ENCODE data around the gene ADAMTS17. TPM values are rescaled to one million over a fixed set of nuclear protein-coding genes. Genes with fewer than 3 reads are reported as not detected.

Gene ADAMTS17
- total RNA-seq, 6 experiments from 2014 or later = 14.6 to 34.7 (median 24.2) TPM

DNA sequence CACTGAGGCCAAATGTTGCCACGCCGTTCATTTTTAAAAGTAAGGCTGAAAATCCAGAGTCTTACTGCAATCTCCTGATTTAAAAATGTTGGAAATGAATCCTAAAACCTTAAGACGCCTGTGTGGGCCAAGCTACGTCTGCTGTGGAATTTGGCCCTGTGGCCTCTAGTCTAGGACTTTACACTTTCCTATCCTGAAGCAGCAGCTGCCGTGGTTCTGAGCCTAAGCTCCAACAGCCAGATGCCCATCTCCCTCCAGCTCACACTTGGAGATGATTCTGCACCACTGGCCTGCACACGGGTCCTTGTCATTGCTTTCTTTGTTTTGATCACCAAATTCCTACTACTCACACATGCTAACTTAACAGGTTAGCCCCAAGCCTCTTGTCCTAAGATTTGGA is 322.2 kb downstream of the ADAMTS17 start:
- DNase-seq (no peak), ATAC-seq (no peak)
- 83% methylated on average over 4 of the region's 6 CpGs for WGBS (ENCODE audit: insufficient coverage, low coverage, low lambda C conversion rate, missing lambda C conversion rate)
- H3K4me1 ChIP-seq = no peaks in the 10 kb centered on the region
- H3K9me3 ChIP-seq = no peaks in the 10 kb centered on the region
- TF ChIP-seq POLR2A (IDR thresholded peaks at IDR 0.05) = no peak
- TF ChIP-seq, protein P1, sequence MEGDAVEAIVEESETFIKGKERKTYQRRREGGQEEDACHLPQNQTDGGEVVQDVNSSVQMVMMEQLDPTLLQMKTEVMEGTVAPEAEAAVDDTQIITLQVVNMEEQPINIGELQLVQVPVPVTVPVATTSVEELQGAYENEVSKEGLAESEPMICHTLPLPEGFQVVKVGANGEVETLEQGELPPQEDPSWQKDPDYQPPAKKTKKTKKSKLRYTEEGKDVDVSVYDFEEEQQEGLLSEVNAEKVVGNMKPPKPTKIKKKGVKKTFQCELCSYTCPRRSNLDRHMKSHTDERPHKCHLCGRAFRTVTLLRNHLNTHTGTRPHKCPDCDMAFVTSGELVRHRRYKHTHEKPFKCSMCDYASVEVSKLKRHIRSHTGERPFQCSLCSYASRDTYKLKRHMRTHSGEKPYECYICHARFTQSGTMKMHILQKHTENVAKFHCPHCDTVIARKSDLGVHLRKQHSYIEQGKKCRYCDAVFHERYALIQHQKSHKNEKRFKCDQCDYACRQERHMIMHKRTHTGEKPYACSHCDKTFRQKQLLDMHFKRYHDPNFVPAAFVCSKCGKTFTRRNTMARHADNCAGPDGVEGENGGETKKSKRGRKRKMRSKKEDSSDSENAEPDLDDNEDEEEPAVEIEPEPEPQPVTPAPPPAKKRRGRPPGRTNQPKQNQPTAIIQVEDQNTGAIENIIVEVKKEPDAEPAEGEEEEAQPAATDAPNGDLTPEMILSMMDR (IDR thresholded peaks at IDR 0.05) = no peak
- intact Hi-C loops (cut with DNase I) = no loop called here
- H3K4me3 ChIP-seq = no peak overlapping the region
- H3K36me3 ChIP-seq = peaks cover 0 to 1% (median 0%) of the 10 kb centered on the region in 4 donors
- no peaks in the 10 kb centered on the region for H3K27me3 ChIP-seq
- H3K27ac ChIP-seq = no peak overlapping the region

DNA sequence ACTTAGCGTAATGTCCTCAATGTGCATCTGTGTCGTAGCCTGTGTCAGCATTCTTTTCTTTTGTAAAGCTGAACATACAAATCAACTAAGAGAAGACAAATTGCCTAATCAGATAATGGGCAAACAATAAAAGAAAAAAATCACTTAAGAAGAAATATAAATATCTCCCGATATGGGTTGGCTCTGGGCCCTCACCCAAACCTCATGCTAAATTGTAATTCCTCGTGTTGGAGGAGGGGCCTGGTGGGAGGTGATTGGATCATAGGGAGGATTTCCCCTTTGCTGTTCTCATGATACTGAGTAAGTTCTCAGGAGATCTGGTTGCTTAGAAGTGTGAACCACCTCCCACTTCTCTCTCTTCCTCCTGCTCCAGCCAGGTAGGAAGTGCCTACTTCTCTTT is 323.6 kb downstream of the ADAMTS17 start:
- Histone ChIP-seq H3K4me1 (no peaks in the 10 kb centered on the region), H3K27ac (no peak overlapping the region), H3K9me3 (no peaks in the 10 kb centered on the region), H3K27me3 (no peaks in the 10 kb centered on the region), H3K36me3 (peaks cover 0 to 1% (median 0%) of the 10 kb centered on the region in 4 donors), H3K4me3 (no peak overlapping the region)
- no peak for TF ChIP-seq POLR2A (IDR thresholded peaks at IDR 0.05)
- TF ChIP-seq, protein P1 (IDR thresholded peaks at IDR 0.05) = no peak
- intact Hi-C loops (cut with DNase I) = no loop called here
- 71% methylated on average over 4 of the region's 4 CpGs for WGBS (ENCODE audit: insufficient coverage, low coverage, low lambda C conversion rate, missing lambda C conversion rate)
- DNase-seq = no peak
- no peak for ATAC-seq

DNA sequence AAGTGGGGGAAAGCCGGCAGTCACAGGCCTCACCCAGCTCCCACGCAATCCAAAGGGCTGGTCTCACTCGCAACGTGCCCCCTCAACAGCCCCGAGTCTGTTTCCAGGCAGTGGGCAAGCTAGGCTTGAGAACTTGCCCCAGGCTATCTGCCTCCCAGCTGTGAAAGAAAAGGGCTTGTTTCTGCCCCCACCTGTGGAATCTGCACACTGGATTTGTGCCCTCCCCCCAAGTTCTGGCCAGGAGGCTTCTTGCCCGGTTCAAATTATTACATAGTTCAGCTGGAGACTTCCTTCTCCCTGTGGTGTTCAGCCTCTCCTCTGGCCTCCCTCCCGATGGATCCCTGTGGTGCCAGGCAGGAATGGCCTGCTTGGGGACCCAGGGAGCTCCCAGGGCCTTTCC is 324.6 kb downstream of the ADAMTS17 start:
- ATAC-seq = no peak
- no peaks in the 10 kb centered on the region for H3K4me1 ChIP-seq
- DNase-seq = no peak
- H3K4me3 ChIP-seq = no peak overlapping the region
- no peak overlapping the region for H3K27ac ChIP-seq
- H3K27me3 ChIP-seq = no peaks in the 10 kb centered on the region
- TF ChIP-seq, protein P1 (IDR thresholded peaks at IDR 0.05) = no peak
- TF ChIP-seq POLR2A (IDR thresholded peaks at IDR 0.05) = no peak
- no peaks in the 10 kb centered on the region for H3K9me3 ChIP-seq
- H3K36me3 ChIP-seq = peaks cover 0 to 1% (median 0%) of the 10 kb centered on the region in 4 donors
- intact Hi-C loops (cut with DNase I) = no loop called here
- WGBS (ENCODE audit: insufficient coverage, low coverage, low lambda C conversion rate, missing lambda C conversion rate) = no CpG with 5 or more reads among the region's 7 CpGs

DNA sequence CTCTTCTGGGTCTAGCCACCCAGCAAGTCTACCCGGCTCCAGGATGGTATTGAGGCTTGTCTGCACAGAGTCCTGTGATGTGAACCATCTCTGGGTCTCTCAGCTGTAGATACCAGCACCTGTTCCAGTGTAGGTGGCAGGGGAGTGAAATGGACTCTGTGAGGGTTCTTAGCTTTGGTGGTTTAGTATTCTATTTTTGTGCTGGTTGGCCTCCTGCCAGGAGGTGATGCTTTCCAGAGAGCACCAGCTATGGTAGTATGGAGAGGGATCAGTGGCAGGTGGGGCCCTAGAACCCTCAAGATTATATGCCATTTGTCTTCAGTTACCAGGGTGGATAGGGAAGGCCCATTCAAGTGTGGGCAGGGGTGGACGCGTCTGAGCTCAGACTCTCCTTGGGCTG is 325.1 kb downstream of the ADAMTS17 start:
- TF ChIP-seq POLR2A (IDR thresholded peaks at IDR 0.05) = no peak
- TF ChIP-seq, protein P1 (IDR thresholded peaks at IDR 0.05) = no peak
- Histone ChIP-seq H3K27me3 (no peaks in the 10 kb centered on the region), H3K36me3 (peaks cover 0 to 1% (median 0%) of the 10 kb centered on the region in 4 donors), H3K27ac (no peak overlapping the region), H3K4me3 (no peak overlapping the region), H3K4me1 (no peaks in the 10 kb centered on the region), H3K9me3 (no peaks in the 10 kb centered on the region)
- ATAC-seq (no peak), DNase-seq (no peak)
- intact Hi-C loops (cut with DNase I) = no loop called here
- WGBS (ENCODE audit: insufficient coverage, low coverage, low lambda C conversion rate, missing lambda C conversion rate) = 95% methylated on average over 3 of the region's 3 CpGs

DNA sequence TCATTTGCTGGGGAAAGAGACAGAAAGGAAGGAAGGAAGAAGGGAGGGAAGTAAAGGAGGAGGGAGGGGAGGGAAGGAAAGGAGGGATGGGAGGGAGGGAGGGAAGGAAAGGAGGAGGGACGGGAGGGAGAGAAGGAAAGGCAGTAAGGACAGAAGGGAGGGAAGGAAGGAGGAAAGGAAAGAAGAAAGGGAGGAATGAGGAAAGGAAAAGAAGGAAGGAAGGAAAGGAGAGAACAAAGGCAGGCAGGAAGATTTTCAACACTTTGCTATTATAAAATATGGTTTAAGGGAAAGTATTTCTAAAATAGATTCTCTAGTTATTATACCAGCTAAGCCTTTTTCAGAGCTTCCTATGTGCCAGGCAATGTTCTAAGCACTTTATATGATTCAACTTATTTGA is 330.5 kb downstream of the ADAMTS17 start:
- WGBS (ENCODE audit: insufficient coverage, low coverage, low lambda C conversion rate, missing lambda C conversion rate) = 29% methylated on average over 1 of the region's 1 CpG
- no peaks in the 10 kb centered on the region for H3K36me3 ChIP-seq
- H3K4me3 ChIP-seq = no peak overlapping the region
- H3K27ac ChIP-seq = no peak overlapping the region
- H3K4me1 ChIP-seq = no peaks in the 10 kb centered on the region
- H3K9me3 ChIP-seq = no peaks in the 10 kb centered on the region
- intact Hi-C loops (cut with DNase I) = no loop called here
- ATAC-seq = no peak
- no peaks in the 10 kb centered on the region for H3K27me3 ChIP-seq
- DNase-seq = no peak
- TF ChIP-seq, protein P1 (IDR thresholded peaks at IDR 0.05) = no peak
- TF ChIP-seq POLR2A (IDR thresholded peaks at IDR 0.05) = no peak

All from right lobe of liver (tissue), 6 donors.